Suprapubic skin (tissue), 4 donors: ENCODE results near the gene DTNB. TPM values are rescaled to one million over a fixed set of nuclear protein-coding genes. Genes with fewer than 3 reads are reported as not detected.

ENCODE experiments used
- DNase-seq, 2 donors: peaks; one replicate each; pipeline ENCODE4 v3.0.0-alpha.2; 2019; ENCODE audit warnings: low spot score in 2 of 2
- H3K27ac ChIP-seq: fragments of 200-600 bp; sonication (generic); one replicate; pipeline ENCODE4 v1.5.1; 2019
- H3K27me3 ChIP-seq: fragments of 200-600 bp; sonication (generic); one replicate; pipeline ENCODE4 v1.5.1; 2019
- H3K36me3 ChIP-seq: fragments of 200-600 bp; sonication (generic); one replicate; pipeline ENCODE4 v1.5.1; 2019
- H3K4me1 ChIP-seq: fragments of 200-600 bp; sonication (generic); one replicate; pipeline ENCODE4 v1.5.1; 2019
- H3K4me3 ChIP-seq: fragments of 200-600 bp; sonication (generic); one replicate; pipeline ENCODE4 v1.5.1; 2019; ENCODE audit warnings: mild to moderate bottlenecking
- H3K9me3 ChIP-seq: fragments of 200-600 bp; sonication (generic); one replicate; pipeline ENCODE4 v1.5.1; 2019
- EP300 ChIP-seq: sonication (generic); formaldehyde crosslinking; IDR thresholded peaks from one replicate; pipeline ENCODE4 v1.6.1; 2017; ENCODE audit warnings: antibody characterized with exemption
- POLR2A ChIP-seq, 2 donors: fragments of 450-650 bp; IDR thresholded peaks; one replicate each; pipeline ENCODE4 v1.6.1; 2017; ENCODE audit warnings: antibody characterized with exemption in 2 of 2, mild to moderate bottlenecking in 2 of 2, moderate library complexity in 2 of 2
- POLR2AphosphoS5 ChIP-seq, 3 donors: sonication (generic); formaldehyde crosslinking; IDR thresholded peaks; one replicate each; pipeline ENCODE4 v1.6.1; 2017; ENCODE audit warnings: antibody characterized with exemption in 3 of 3
- WGBS: methylation state at CpG from one replicate; pipeline ENCODE4 v1.1.5; 2018; 5-methylcytosine and 5-hydroxymethylcytosine counted together
- total RNA-seq, 4 donors: library from RNA; depleted of rRNA; stranded (reverse); fragments of >200 nt; gene quantifications; one replicate each; pipeline ENCODE4 v1.1.0, GENCODE V29; 2016
- TF ChIP-seq, protein P1 (sequence below), 2 donors: fragments of 200-600 bp in 1 of 2; fragments of 450-650 bp in 1 of 2; sonication (generic) in 1 of 2; IDR thresholded peaks; one replicate each; pipeline ENCODE4 v1.5.1; 2016 to 2019; ENCODE audit warnings: antibody characterized with exemption in 2 of 2, mild to moderate bottlenecking in 1 of 2, moderate library complexity in 1 of 2

The DTNB gene
- total RNA-seq, 4 donors from 2014 or later = 11.8 to 40.1 (median 24.1) TPM

DNA sequence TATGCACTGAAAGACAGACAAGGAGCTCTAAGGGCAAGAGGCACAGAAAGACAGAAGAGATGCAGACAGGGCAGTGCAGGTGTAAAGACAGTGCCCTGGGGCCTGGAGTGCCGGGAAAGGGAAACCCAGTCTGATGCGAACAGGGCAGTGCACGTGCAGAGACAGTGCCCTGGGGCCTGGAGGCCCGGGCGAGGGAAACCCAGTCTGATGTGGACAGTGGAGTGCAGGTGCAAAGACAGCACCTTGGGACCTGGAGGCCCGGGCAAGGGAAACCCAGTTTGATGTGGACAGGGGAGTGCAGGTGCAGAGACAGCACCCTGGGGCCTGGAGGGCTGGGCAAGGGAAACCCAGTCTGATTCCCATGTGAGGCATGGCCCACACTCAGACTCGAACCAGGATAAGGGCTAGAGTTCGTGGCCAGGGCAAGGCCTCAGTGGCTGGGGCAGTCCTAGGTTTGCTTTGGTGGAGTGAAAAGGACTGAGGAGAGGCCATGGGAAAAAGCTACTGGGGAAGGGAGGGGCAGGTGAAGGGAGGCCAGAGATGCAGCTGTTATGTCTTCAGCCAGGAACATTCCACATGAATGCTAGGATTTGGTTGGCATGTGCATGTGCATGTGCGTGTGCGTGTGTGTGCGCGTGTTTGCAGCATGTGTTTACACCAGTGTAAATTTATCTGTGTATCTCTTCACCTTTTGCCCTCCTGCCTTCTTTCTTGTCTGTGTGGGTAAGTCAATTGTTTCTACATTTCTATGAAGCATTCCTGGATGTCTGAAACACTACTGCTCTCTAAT lies 292.6 kb downstream of the DTNB start:
- 56% methylated on average over 11 of the region's 12 CpGs for WGBS
- H3K36me3 ChIP-seq = no peaks in the 10 kb centered on the region
- no peak for TF ChIP-seq POLR2A (IDR thresholded peaks at IDR 0.05)

DNA sequence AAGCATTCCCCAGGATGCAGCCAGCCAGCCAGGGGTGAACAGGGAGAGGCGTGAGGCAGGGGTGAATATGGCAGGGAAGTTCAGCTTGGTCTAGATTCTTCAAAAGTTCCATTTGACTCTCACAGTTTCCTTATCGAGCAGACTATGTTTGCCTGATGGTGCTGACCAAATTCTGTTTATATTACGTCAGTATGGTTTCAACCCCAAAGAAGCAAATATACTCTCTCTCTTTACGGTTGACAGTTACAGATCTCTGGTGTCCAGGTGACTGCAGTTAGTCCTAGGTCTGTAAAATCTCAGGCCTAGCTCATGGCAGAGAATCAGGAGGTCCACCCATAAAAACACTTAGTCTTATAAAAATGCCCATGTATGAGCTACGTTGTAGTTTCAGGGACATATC lies 293.4 kb downstream of the DTNB start:
- no peak for DNase-seq
- TF ChIP-seq, protein P1, sequence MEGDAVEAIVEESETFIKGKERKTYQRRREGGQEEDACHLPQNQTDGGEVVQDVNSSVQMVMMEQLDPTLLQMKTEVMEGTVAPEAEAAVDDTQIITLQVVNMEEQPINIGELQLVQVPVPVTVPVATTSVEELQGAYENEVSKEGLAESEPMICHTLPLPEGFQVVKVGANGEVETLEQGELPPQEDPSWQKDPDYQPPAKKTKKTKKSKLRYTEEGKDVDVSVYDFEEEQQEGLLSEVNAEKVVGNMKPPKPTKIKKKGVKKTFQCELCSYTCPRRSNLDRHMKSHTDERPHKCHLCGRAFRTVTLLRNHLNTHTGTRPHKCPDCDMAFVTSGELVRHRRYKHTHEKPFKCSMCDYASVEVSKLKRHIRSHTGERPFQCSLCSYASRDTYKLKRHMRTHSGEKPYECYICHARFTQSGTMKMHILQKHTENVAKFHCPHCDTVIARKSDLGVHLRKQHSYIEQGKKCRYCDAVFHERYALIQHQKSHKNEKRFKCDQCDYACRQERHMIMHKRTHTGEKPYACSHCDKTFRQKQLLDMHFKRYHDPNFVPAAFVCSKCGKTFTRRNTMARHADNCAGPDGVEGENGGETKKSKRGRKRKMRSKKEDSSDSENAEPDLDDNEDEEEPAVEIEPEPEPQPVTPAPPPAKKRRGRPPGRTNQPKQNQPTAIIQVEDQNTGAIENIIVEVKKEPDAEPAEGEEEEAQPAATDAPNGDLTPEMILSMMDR (IDR thresholded peaks at IDR 0.05) = no peak
- no peak for TF ChIP-seq POLR2AphosphoS5 (IDR thresholded peaks at IDR 0.05)
- TF ChIP-seq POLR2A (IDR thresholded peaks at IDR 0.05) = no peak
- TF ChIP-seq EP300 = no peak
- H3K9me3 ChIP-seq = no peaks in the 10 kb centered on the region
- 94% methylated on average over 5 of the region's 5 CpGs for WGBS
- H3K4me1 ChIP-seq = peaks cover 30% of the 10 kb centered on the region
- no peaks in the 10 kb centered on the region for H3K36me3 ChIP-seq
- no peak overlapping the region for H3K4me3 ChIP-seq
- no peaks in the 10 kb centered on the region for H3K27me3 ChIP-seq
- H3K27ac ChIP-seq = no peak overlapping the region

More for the DNA sequence above, 292.6 kb downstream of the DTNB start:
- H3K27me3 ChIP-seq = no peaks in the 10 kb centered on the region
- no peak overlapping the region for H3K27ac ChIP-seq
- no peaks in the 10 kb centered on the region for H3K9me3 ChIP-seq
- DNase-seq = peak in 1 of 2 donors; percentile 58
- H3K4me3 ChIP-seq = no peak overlapping the region
- peaks cover 30% of the 10 kb centered on the region for H3K4me1 ChIP-seq

DNA sequence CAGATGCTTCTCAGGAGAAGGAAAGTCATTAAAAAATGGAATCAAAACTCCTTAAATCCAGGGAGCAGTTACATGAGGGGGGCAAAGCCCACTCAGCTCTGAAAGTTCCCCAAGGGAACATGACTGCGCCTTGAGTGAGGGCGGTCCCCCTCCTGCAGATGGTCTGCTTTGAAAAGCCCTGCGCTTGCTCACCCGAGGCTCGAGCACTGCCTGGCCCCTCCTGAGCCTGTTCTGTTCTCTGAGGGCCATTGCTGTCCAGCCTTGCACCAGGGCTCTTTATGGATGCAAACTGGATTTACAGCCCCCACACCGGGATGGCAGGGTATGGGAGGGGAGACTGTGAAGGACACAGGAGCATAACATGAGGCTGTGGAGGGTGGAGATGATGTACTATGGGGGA lies 293.8 kb downstream of the DTNB start:
- Histone ChIP-seq H3K27me3 (no peaks in the 10 kb centered on the region), H3K27ac (no peak overlapping the region), H3K9me3 (no peaks in the 10 kb centered on the region), H3K36me3 (no peaks in the 10 kb centered on the region), H3K4me3 (no peak overlapping the region), H3K4me1 (peaks cover 30% of the 10 kb centered on the region)
- TF ChIP-seq EP300 = no peak
- TF ChIP-seq, protein P1 (IDR thresholded peaks at IDR 0.05) = no peak
- TF ChIP-seq POLR2AphosphoS5 (IDR thresholded peaks at IDR 0.05) = no peak
- no peak for TF ChIP-seq POLR2A (IDR thresholded peaks at IDR 0.05)
- WGBS = 95% methylated on average over 6 of the region's 6 CpGs
- DNase-seq = peak in 1 of 2 donors; percentile 72

GRCh38 chr2:25378731-25379490 lies 294.5 kb downstream of the DTNB start:
- Histone ChIP-seq H3K9me3 (no peaks in the 10 kb centered on the region), H3K4me1 (peaks cover 30% of the 10 kb centered on the region), H3K4me3 (no peak overlapping the region), H3K27ac (no peak overlapping the region), H3K27me3 (no peaks in the 10 kb centered on the region), H3K36me3 (no peaks in the 10 kb centered on the region)
- no peak for TF ChIP-seq POLR2A (IDR thresholded peaks at IDR 0.05)
- TF ChIP-seq EP300 = no peak
- no peak for TF ChIP-seq POLR2AphosphoS5 (IDR thresholded peaks at IDR 0.05)
- TF ChIP-seq, protein P1 (IDR thresholded peaks at IDR 0.05) = no peak
- DNase-seq = peak in 1 of 2 donors; percentile 72
- 90% methylated on average over 9 of the region's 10 CpGs for WGBS

- Histone ChIP-seq H3K36me3 (no peaks in the 10 kb centered on the region), H3K4me1 (peaks cover 38% of the 10 kb centered on the region), H3K27ac (peak overlapping the region; percentile 19), H3K27me3 (no peaks in the 10 kb centered on the region), H3K4me3 (no peak overlapping the region), H3K9me3 (no peaks in the 10 kb centered on the region)
- 52% methylated on average over 17 of the region's 22 CpGs for WGBS
- TF ChIP-seq POLR2A (IDR thresholded peaks at IDR 0.05) (no peak), POLR2AphosphoS5 (IDR thresholded peaks at IDR 0.05) (no peak), EP300 (no peak)
- TF ChIP-seq, protein P1 (IDR thresholded peaks at IDR 0.05) = no peak
- peak in 1 of 2 donors; percentile 72 for DNase-seq
Measured at GRCh38 chr2:25377822-25378421, 295.5 kb downstream of the DTNB start.
